ENCODE data around the gene ZFPM1. TPM values are rescaled to one million over a fixed set of nuclear protein-coding genes. Genes with fewer than 3 reads are reported as not detected.

ZFPM1 gene
- total RNA-seq, 1 donor from 2014 or later = 11.1 TPM

GRCh38 chr16:88428616-88429386 is 24.3 kb upstream of the ZFPM1 start:
- no peaks in the 10 kb centered on the region for H3K27me3 Mint-ChIP-seq (ENCODE audit: low read depth)
- DNase-seq (ENCODE audit: low read depth, low spot score) = no peak
- no peak for TF ChIP-seq CTCF (conservative IDR thresholded peaks at IDR 0.05)
- no peak overlapping the region for H3K4me3 Mint-ChIP-seq
- H3K4me1 Mint-ChIP-seq = no peaks in the 10 kb centered on the region
- H3K27ac Mint-ChIP-seq (ENCODE audit: unreplicated experiment) = no peak overlapping the region
- H3K9me3 Mint-ChIP-seq = no peaks in the 10 kb centered on the region
- no peaks in the 10 kb centered on the region for H3K36me3 Mint-ChIP-seq (ENCODE audit: low read depth)

DNA sequence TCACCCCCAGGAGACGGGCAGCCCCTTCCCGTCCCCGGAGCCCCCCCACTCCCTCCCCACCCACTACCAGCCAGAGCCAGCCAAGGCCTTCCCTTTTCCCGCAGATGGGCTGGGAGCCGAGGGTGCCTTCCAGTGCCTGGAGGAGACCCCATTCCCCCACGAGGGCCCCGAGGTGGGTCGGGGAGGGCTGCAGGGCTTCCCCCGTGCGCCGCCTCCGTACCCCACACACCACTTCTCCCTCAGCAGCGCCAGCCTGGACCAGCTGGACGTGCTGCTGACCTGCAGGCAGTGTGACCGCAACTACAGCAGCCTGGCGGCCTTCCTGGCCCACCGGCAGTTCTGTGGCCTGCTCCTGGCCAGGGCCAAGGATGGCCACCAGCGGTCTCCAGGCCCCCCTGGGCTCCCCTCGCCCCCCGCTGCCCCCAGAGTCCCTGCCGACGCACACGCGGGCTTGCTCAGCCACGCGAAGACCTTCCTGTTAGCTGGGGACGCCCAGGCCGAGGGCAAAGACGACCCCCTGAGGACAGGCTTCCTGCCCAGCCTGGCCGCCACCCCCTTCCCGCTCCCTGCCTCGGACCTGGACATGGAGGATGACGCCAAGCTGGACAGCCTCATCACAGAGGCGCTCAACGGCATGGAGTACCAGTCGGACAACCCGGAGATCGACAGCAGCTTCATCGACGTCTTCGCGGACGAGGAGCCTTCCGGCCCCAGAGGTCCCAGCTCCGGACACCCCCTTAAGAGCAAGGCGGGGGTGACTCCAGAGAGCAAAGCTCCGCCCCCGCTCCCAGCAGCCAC is 23.5 kb upstream of the ZFPM1 start:
- Mint-ChIP-seq H3K27ac (ENCODE audit: unreplicated experiment) (peak overlapping the region; percentile 67), H3K4me1 (no peaks in the 10 kb centered on the region), H3K27me3 (ENCODE audit: low read depth) (no peaks in the 10 kb centered on the region), H3K36me3 (ENCODE audit: low read depth) (no peaks in the 10 kb centered on the region), H3K9me3 (no peaks in the 10 kb centered on the region), H3K4me3 (no peak overlapping the region)
- TF ChIP-seq CTCF (conservative IDR thresholded peaks at IDR 0.05) = no peak
- DNase-seq (ENCODE audit: low read depth, low spot score) = no peak

- TF ChIP-seq CTCF (conservative IDR thresholded peaks at IDR 0.05) = no peak
- H3K27me3 Mint-ChIP-seq (ENCODE audit: low read depth) = no peaks in the 10 kb centered on the region
- no peaks in the 10 kb centered on the region for H3K9me3 Mint-ChIP-seq
- H3K4me3 Mint-ChIP-seq = no peak overlapping the region
- no peaks in the 10 kb centered on the region for H3K36me3 Mint-ChIP-seq (ENCODE audit: low read depth)
- DNase-seq (ENCODE audit: low read depth, low spot score) = no peak
- no peak overlapping the region for H3K27ac Mint-ChIP-seq (ENCODE audit: unreplicated experiment)
- H3K4me1 Mint-ChIP-seq = no peaks in the 10 kb centered on the region
Observed at GRCh38 chr16:88430185-88430523, 22.9 kb upstream of the ZFPM1 start.

DNA sequence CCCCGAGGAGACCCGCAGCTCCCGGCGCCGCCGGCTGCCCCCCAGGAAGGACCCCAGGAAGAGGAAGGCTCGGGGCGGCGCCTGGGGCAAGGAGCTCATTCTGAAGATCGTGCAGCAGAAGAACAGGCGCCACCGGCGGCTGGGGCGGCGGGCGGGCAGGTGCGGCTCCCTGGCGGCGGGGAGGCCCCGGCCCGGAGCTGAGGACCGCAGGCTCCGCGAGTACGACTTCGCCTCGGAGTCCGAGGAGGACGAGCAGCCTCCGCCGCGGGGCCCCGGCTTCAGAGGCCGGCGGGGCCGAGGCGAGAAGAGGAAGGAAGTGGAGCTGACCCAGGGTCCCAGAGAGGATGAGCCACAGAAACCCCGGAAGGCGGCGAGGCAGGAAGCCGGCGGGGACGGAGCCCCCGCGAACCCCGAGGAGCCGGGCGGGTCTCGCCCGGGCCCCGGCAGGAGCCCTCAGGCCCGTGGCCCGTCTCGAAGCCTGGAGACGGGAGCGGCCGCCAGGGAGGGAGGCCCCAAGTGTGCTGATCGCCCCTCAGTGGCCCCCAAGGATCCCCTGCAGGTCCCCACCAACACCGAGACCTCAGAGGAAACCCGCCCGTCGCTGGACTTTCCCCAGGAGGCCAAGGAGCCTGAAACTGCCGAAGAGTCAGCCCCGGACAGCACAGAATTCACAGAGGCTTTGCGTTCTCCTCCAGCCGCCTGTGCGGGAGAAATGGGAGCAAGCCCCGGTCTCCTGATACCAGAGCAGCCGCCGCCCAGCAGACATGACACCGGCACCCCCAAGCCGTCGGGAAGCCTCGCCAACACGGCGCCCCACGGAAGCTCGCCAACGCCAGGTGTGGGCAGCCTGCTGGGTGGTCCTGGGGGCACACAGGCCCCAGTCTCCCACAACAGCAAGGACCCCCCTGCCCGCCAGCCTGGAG is 22.3 kb upstream of the ZFPM1 start:
- no peaks in the 10 kb centered on the region for H3K4me1 Mint-ChIP-seq
- H3K27ac Mint-ChIP-seq (ENCODE audit: unreplicated experiment) = no peak overlapping the region
- TF ChIP-seq CTCF (conservative IDR thresholded peaks at IDR 0.05) = no peak
- no peak overlapping the region for H3K4me3 Mint-ChIP-seq
- no peaks in the 10 kb centered on the region for H3K9me3 Mint-ChIP-seq
- DNase-seq (ENCODE audit: low read depth, low spot score) = no peak
- no peaks in the 10 kb centered on the region for H3K27me3 Mint-ChIP-seq (ENCODE audit: low read depth)
- H3K36me3 Mint-ChIP-seq (ENCODE audit: low read depth) = no peaks in the 10 kb centered on the region

- DNase-seq (ENCODE audit: low read depth, low spot score) = no peak
- H3K36me3 Mint-ChIP-seq (ENCODE audit: low read depth) = no peaks in the 10 kb centered on the region
- no peaks in the 10 kb centered on the region for H3K27me3 Mint-ChIP-seq (ENCODE audit: low read depth)
- TF ChIP-seq CTCF (conservative IDR thresholded peaks at IDR 0.05) = no peak
- H3K9me3 Mint-ChIP-seq = no peaks in the 10 kb centered on the region
- H3K4me3 Mint-ChIP-seq = no peak overlapping the region
- no peak overlapping the region for H3K27ac Mint-ChIP-seq (ENCODE audit: unreplicated experiment)
- H3K4me1 Mint-ChIP-seq = no peaks in the 10 kb centered on the region
Observed at GRCh38 chr16:88431651-88432050, 21.4 kb upstream of the ZFPM1 start.

Measured in neural crest cell (in vitro differentiated cells).